ENCODE data around the gene IFRD2. TPM values are rescaled to one million over a fixed set of nuclear protein-coding genes. Genes with fewer than 3 reads are reported as not detected.

Gene IFRD2
- total and polyA plus RNA-seq, 2 of the 13 experiments (the other 11 are each of a cell fraction or from before 2014, with no cell fraction given) = 32.8 to 96.1 TPM

GRCh38 chr3:50256978-50257890, 35.0 kb downstream of the IFRD2 start (continued):
- TF ChIP-seq, protein P1, sequence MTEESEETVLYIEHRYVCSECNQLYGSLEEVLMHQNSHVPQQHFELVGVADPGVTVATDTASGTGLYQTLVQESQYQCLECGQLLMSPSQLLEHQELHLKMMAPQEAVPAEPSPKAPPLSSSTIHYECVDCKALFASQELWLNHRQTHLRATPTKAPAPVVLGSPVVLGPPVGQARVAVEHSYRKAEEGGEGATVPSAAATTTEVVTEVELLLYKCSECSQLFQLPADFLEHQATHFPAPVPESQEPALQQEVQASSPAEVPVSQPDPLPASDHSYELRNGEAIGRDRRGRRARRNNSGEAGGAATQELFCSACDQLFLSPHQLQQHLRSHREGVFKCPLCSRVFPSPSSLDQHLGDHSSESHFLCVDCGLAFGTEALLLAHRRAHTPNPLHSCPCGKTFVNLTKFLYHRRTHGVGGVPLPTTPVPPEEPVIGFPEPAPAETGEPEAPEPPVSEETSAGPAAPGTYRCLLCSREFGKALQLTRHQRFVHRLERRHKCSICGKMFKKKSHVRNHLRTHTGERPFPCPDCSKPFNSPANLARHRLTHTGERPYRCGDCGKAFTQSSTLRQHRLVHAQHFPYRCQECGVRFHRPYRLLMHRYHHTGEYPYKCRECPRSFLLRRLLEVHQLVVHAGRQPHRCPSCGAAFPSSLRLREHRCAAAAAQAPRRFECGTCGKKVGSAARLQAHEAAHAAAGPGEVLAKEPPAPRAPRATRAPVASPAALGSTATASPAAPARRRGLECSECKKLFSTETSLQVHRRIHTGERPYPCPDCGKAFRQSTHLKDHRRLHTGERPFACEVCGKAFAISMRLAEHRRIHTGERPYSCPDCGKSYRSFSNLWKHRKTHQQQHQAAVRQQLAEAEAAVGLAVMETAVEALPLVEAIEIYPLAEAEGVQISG (CRISPR knock-in tag; IDR thresholded peaks at IDR 0.05) = peak; percentile 87
- TF ChIP-seq HOXA3 (CRISPR knock-in tag; IDR thresholded peaks at IDR 0.05) = no peak
- TF ChIP-seq SMC3 (IDR thresholded peaks at IDR 0.05; ENCODE audit: low read length) = peak; percentile 61
- TF ChIP-seq ZNF674 (CRISPR knock-in tag; IDR thresholded peaks at IDR 0.05; ENCODE audit: low read depth) = no peak
- no peak for TF ChIP-seq PHB2 (IDR thresholded peaks at IDR 0.05; ENCODE audit: partially characterized antibody)
- TF ChIP-seq REST (IDR thresholded peaks at IDR 0.05; ENCODE audit: borderline replicate concordance in 1 of 2, low read depth in 1 of 2, low read length in 2 of 2) = no peak
- no peak for TF ChIP-seq ZNF124 (CRISPR knock-in tag; IDR thresholded peaks at IDR 0.05)
- TF ChIP-seq, protein P2, sequence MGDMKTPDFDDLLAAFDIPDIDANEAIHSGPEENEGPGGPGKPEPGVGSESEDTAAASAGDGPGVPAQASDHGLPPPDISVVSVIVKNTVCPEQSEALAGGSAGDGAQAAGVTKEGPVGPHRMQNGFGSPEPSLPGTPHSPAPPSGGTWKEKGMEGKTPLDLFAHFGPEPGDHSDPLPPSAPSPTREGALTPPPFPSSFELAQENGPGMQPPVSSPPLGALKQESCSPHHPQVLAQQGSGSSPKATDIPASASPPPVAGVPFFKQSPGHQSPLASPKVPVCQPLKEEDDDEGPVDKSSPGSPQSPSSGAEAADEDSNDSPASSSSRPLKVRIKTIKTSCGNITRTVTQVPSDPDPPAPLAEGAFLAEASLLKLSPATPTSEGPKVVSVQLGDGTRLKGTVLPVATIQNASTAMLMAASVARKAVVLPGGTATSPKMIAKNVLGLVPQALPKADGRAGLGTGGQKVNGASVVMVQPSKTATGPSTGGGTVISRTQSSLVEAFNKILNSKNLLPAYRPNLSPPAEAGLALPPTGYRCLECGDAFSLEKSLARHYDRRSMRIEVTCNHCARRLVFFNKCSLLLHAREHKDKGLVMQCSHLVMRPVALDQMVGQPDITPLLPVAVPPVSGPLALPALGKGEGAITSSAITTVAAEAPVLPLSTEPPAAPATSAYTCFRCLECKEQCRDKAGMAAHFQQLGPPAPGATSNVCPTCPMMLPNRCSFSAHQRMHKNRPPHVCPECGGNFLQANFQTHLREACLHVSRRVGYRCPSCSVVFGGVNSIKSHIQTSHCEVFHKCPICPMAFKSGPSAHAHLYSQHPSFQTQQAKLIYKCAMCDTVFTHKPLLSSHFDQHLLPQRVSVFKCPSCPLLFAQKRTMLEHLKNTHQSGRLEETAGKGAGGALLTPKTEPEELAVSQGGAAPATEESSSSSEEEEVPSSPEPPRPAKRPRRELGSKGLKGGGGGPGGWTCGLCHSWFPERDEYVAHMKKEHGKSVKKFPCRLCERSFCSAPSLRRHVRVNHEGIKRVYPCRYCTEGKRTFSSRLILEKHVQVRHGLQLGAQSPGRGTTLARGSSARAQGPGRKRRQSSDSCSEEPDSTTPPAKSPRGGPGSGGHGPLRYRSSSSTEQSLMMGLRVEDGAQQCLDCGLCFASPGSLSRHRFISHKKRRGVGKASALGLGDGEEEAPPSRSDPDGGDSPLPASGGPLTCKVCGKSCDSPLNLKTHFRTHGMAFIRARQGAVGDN (CRISPR knock-in tag; IDR thresholded peaks at IDR 0.05) = no peak; the same call in 1 of the 2 replicates
- no peak for TF ChIP-seq SYNCRIP (IDR thresholded peaks at IDR 0.05; ENCODE audit: insufficient read depth, low read depth, low read length)
- TF ChIP-seq HNRNPUL1 (IDR thresholded peaks at IDR 0.05; ENCODE audit: low read depth, low read length) = no peak
- TF ChIP-seq ZNF761 (CRISPR knock-in tag; conservative IDR thresholded peaks at IDR 0.05) = no peak
- no peak for TF ChIP-seq ZNF589 (CRISPR knock-in tag; conservative IDR thresholded peaks at IDR 0.05)
- TF ChIP-seq ZEB1 (IDR thresholded peaks at IDR 0.05; ENCODE audit: insufficient replicate concordance, low read depth) = no peak
- TF ChIP-seq ZFX (CRISPR knock-in tag; IDR thresholded peaks at IDR 0.05; ENCODE audit: low read depth) = peak; percentile 13; the same call in 1 of the 2 replicates
- no peak for TF ChIP-seq ZNF34 (CRISPR knock-in tag; IDR thresholded peaks at IDR 0.05; ENCODE audit: borderline replicate concordance)
- no peak for TF ChIP-seq ZNF883 (CRISPR knock-in tag; IDR thresholded peaks at IDR 0.05; ENCODE audit: not compliant biosample characterization)
- TF ChIP-seq FOSL1 (CRISPR knock-in tag; IDR thresholded peaks at IDR 0.05; ENCODE audit: borderline replicate concordance) = no peak
- TF ChIP-seq STAG1 (CRISPR knock-in tag; IDR thresholded peaks at IDR 0.05) = peak; percentile 72

All from HepG2 (cell line).